Adrenal gland (tissue), 5 donors: ENCODE data around the gene CELF5.

ENCODE experiments used
- POLR2A ChIP-seq, 2 donors: fragments of 450-650 bp; IDR thresholded peaks; one replicate each; pipeline ENCODE4 v1.6.1; 2017; ENCODE audit warnings: antibody characterized with exemption in 2 of 2, mild to moderate bottlenecking in 2 of 2, moderate library complexity in 1 of 2
- TF ChIP-seq, protein P1 (sequence below), 6 experiments: fragments of 450-650 bp in 4 of 6; fragments of 200-600 bp in 2 of 6; sonication (generic) in 1 of 6; IDR thresholded peaks; 1 replicate in 5 of 6; 2 replicates in 1 of 6; pipeline versions ENCODE4 v1.5.1 to v1.8.0; 2016 to 2021; ENCODE audit warnings: antibody characterized with exemption in 6 of 6, mild to moderate bottlenecking in 2 of 6, moderate library complexity in 1 of 6
- donor health status: DM: no; HTN: no; CAD: no.

DNA sequence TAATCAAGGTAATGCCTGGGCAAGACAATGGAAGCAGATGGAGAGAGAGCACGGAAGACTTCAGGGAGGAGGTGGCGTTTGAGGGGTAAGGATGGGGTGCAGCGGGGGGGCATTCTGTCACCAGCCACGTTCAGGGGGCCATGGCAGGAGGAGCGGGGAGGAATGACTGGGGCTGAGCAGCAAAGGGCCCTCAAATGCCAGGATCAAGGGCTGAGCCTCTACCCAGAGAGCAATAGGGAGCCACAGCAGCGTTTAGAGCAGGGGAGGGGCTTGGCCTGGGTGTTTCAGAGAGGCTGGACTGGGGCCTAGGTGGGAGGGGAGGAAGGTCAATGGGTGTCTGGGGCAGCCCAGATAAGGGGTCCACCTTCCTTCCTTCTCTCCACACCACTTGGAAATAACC, 44.3 kb downstream of the CELF5 start:
- TF ChIP-seq, protein P1, sequence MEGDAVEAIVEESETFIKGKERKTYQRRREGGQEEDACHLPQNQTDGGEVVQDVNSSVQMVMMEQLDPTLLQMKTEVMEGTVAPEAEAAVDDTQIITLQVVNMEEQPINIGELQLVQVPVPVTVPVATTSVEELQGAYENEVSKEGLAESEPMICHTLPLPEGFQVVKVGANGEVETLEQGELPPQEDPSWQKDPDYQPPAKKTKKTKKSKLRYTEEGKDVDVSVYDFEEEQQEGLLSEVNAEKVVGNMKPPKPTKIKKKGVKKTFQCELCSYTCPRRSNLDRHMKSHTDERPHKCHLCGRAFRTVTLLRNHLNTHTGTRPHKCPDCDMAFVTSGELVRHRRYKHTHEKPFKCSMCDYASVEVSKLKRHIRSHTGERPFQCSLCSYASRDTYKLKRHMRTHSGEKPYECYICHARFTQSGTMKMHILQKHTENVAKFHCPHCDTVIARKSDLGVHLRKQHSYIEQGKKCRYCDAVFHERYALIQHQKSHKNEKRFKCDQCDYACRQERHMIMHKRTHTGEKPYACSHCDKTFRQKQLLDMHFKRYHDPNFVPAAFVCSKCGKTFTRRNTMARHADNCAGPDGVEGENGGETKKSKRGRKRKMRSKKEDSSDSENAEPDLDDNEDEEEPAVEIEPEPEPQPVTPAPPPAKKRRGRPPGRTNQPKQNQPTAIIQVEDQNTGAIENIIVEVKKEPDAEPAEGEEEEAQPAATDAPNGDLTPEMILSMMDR (IDR thresholded peaks at IDR 0.05) = no peak
- TF ChIP-seq POLR2A (IDR thresholded peaks at IDR 0.05) = no peak
